Ishikawa (cell line): ENCODE data around the gene ATG4C.

Source experiments
- CEBPB ChIP-seq: IDR thresholded peaks from 2 replicates; pipeline ENCODE4 v1.6.1; 2012
- CREB1 ChIP-seq: IDR thresholded peaks from 2 replicates; pipeline ENCODE4 v1.6.1; 2012; ENCODE audit warnings: low read depth
- EGR1 ChIP-seq: IDR thresholded peaks from 2 replicates; pipeline ENCODE4 v1.6.1; 2012
- EP300 ChIP-seq: IDR thresholded peaks from 2 replicates; pipeline ENCODE4 v1.6.1; 2012; ENCODE audit warnings: borderline replicate concordance
- MAX ChIP-seq: IDR thresholded peaks from 2 replicates; pipeline ENCODE4 v1.6.1; 2012
- REST ChIP-seq: IDR thresholded peaks from 2 replicates; pipeline ENCODE4 v1.6.1; 2012; ENCODE audit warnings: low read depth, mild to moderate bottlenecking
- TAF1 ChIP-seq: IDR thresholded peaks from 2 replicates; pipeline ENCODE4 v1.6.1; 2012; ENCODE audit warnings: low read depth, mild to moderate bottlenecking
- TCF12 ChIP-seq: IDR thresholded peaks from 2 replicates; pipeline ENCODE4 v1.6.1; 2012; ENCODE audit warnings: low read depth
- TEAD4 ChIP-seq: IDR thresholded peaks from 2 replicates; pipeline ENCODE4 v1.6.1; 2012

- TF ChIP-seq TAF1: no peak
- TF ChIP-seq MAX: no peak
- no peak for TF ChIP-seq CEBPB
- no peak for TF ChIP-seq CREB1
- TF ChIP-seq REST: no peak
- TF ChIP-seq TEAD4: no peak
- no peak for TF ChIP-seq TCF12
- no peak for TF ChIP-seq EP300
- no peak for TF ChIP-seq EGR1
Measured at GRCh38 chr1:62856960-62857359, 73.0 kb downstream of the ATG4C start.
